GM12878 (cell line): ENCODE measurements around the gene DNAAF5. TPM values are rescaled to one million over a fixed set of nuclear protein-coding genes. Genes with fewer than 3 reads are reported as not detected.

ENCODE experiments used
- ATAC-seq: fragments of 200-7000 bp; cut with Tn5 transposase; 3 replicates; pipeline ENCODE4 v1.9.1; 2020; ENCODE audit warnings: mild to moderate bottlenecking, moderate library complexity
- BruUV-seq: library from RNA; stranded (reverse); fragments of 400-500 nt; replicated peaks from 2 replicates; lab custom pipeline; 2021; lab: Mats Ljungman, UMichigan
- CTCF ChIA-PET: fragments of 300-600 bp; sonication (Branson Sonifier 250); formaldehyde crosslinking; extraction: SDS; loops from one replicate; lab custom pipeline; 2021; ENCODE audit warnings: inconsistent platforms; lab: Yijun Ruan, JAX
- POLR2A ChIA-PET: fragments of 350-600 bp; formaldehyde crosslinking; extraction: SDS; loops from one replicate; lab custom pipeline; 2021; ENCODE audit warnings: inconsistent platforms; lab: Charles Lee
- RAD21 ChIA-PET: fragments of 300-600 bp; sonication (Branson Sonifier 250); formaldehyde crosslinking; loops from one replicate; lab custom pipeline; 2023; ENCODE audit warnings: antibody characterized with exemption; ENCODE audit not compliant: unreplicated experiment; lab: Charles Lee
- SMC1A ChIA-PET: fragments of 300-600 bp; sonication (Branson Sonifier 250); formaldehyde crosslinking; loops from one replicate; lab custom pipeline; 2023; ENCODE audit not compliant: unreplicated experiment, uncharacterized antibody; lab: Charles Lee
- DNase-seq: peaks from one replicate; pipeline ENCODE4 v3.0.0-alpha.2; 2011; ENCODE audit warnings: low read depth, low spot score
- FAIRE-seq: peaks from 3 replicates; lab custom pipeline; 2011; peaks lifted over from hg19 to GRCh38; lab: Jason Lieb, UNC
- H2AFZ ChIP-seq: 2 replicates; pipeline ENCODE4 v1.6.0; 2011; ENCODE audit warnings: low read depth, low read length, control low read depth; ENCODE audit not compliant: control insufficient read depth
- H3K27ac ChIP-seq: 2 replicates; pipeline ENCODE4 v1.5.1; 2011; ENCODE audit warnings: control low read depth; ENCODE audit not compliant: control insufficient read depth, insufficient read depth
- H3K27me3 ChIP-seq, 2 experiments: replicated peaks in 1 of 2; 2 replicates each; pipeline versions ENCODE4 v1.6.0 to v1.6.1; 2011; ENCODE audit warnings: low read length in 1 of 2; ENCODE audit not compliant: control insufficient read depth in 2 of 2, insufficient read depth in 2 of 2
- H3K36me3 ChIP-seq, 2 experiments: 2 replicates each; pipeline ENCODE4 v1.5.1; 2011; ENCODE audit warnings: low read length in 1 of 2; ENCODE audit not compliant: control insufficient read depth in 2 of 2, insufficient read depth in 2 of 2
- H3K4me1 ChIP-seq: 2 replicates; pipeline ENCODE4 v1.6.1; 2011; ENCODE audit warnings: mild to moderate bottlenecking, low read length, moderate library complexity, mixed read lengths; ENCODE audit not compliant: control insufficient read depth, insufficient read depth
- H3K4me2 ChIP-seq: 2 replicates; pipeline ENCODE4 v1.6.0; 2011; ENCODE audit warnings: control low read depth; ENCODE audit not compliant: control insufficient read depth, insufficient read depth
- H3K4me3 ChIP-seq: fragments of 200-600 bp; sonication (generic); 2 replicates; pipeline ENCODE4 v1.5.1; 2016
- H3K79me2 ChIP-seq: 2 replicates; pipeline ENCODE4 v1.6.0; 2011; ENCODE audit warnings: low read length; ENCODE audit not compliant: control insufficient read depth, insufficient read depth
- H3K9ac ChIP-seq: 2 replicates; pipeline ENCODE4 v1.8.0; 2011; ENCODE audit warnings: low read length, control low read depth, mixed read lengths; ENCODE audit not compliant: control insufficient read depth, insufficient read depth
- H3K9me3 ChIP-seq: replicated peaks from 3 replicates; pipeline ENCODE4 v1.5.1; 2011; ENCODE audit warnings: mild to moderate bottlenecking, low read length; ENCODE audit not compliant: control insufficient read depth, insufficient read depth
- H4K20me1 ChIP-seq: 2 replicates; pipeline ENCODE4 v1.6.0; 2011; ENCODE audit not compliant: control insufficient read depth, insufficient read depth
- DPF2 ChIP-seq: fragments of 450-650 bp; IDR thresholded peaks from 2 replicates; pipeline ENCODE4 v1.6.1; 2017; ENCODE audit warnings: mild to moderate bottlenecking
- MEF2A ChIP-seq: IDR thresholded peaks from 2 replicates; pipeline ENCODE4 v1.6.1; 2011; ENCODE audit warnings: low read depth, mild to moderate bottlenecking, low read length, moderate library complexity; ENCODE audit not compliant: insufficient read depth
- MLLT1 ChIP-seq: fragments of 450-650 bp; IDR thresholded peaks from 2 replicates; pipeline ENCODE4 v1.6.1; 2016; ENCODE audit warnings: mild to moderate bottlenecking
- POU2F2 ChIP-seq: IDR thresholded peaks from 3 replicates; pipeline ENCODE4 v1.6.1; 2011; ENCODE audit warnings: low read depth, mild to moderate bottlenecking, low read length, borderline replicate concordance
- RBBP5 ChIP-seq: fragments of 200-600 bp; sonication (generic); conservative IDR thresholded peaks from 2 replicates; pipeline ENCODE4 v1.6.1; 2016
- ZNF217 ChIP-seq: fragments of 450-650 bp; IDR thresholded peaks from 2 replicates; pipeline ENCODE4 v1.6.1; 2017; ENCODE audit warnings: antibody characterized with exemption, mild to moderate bottlenecking
- WGBS: methylation state at CpG from one replicate; pipeline ENCODE4 v1.1.6; 2016; ENCODE audit warnings: low lambda C conversion rate; ENCODE audit not compliant: insufficient replicate concordance, insufficient coverage; ENCODE audit errors: missing lambda C conversion rate; 5-methylcytosine and 5-hydroxymethylcytosine counted together
- in situ Hi-C: fragments of 300-500 bp; cut with MboI; formaldehyde crosslinking; loops from 9 replicates; pipeline ENCODE4 v1.14.3; 2018; ENCODE audit warnings: mixed read lengths
- intact Hi-C: fragments of 100-400 bp; cut with micrococcal nuclease; formaldehyde crosslinking; loops from one replicate; pipeline ENCODE4 v1.14.2; 2022; ENCODE audit not compliant: unreplicated experiment
- polyA plus RNA-seq, 11 experiments: library from polyadenylated mRNA; depleted of rRNA in 4 of 11; unstranded in 6 of 11; stranded (reverse) in 5 of 11; fragments of >200 nt; fragmentation: Nextera tagmentation in 4 of 11; fragmentation: Illumina TruSeq in 1 of 11; extraction: Ambion mirVana in 4 of 11; extraction: Trizol in 1 of 11; gene quantifications; 1 replicate in 1 of 11; 2 replicates in 10 of 11; pipeline versions ENCODE4 v1.2.1 to v1.2.3, GENCODE V29; 2011 to 2016; ENCODE audit warnings: inconsistent platforms in 2 of 11, missing spikeins in 2 of 11, low read depth in 1 of 11
- total RNA-seq, 4 experiments: library from RNA; depleted of rRNA in 3 of 4; stranded (reverse); fragments of >200 nt in 3 of 4; fragmentation: Illumina TruSeq in 1 of 4; extraction: Trizol in 1 of 4; gene quantifications; 2 replicates each; pipeline versions ENCODE4 v1.2.1 to v1.2.3, GENCODE V29; 2013 to 2021

DNAAF5 gene
- total and polyA plus RNA-seq, 10 of the 15 experiments (the other 5 are each of a cell fraction or from before 2014, with no cell fraction given) = 1.8 to 38.3 (median 9.2) TPM

- SMC1A ChIA-PET = no interaction called here
- H3K79me2 ChIP-seq = peaks cover 67% of the 10 kb centered on the region
- no peak for FAIRE-seq
- peaks cover 3 to 11% of the 10 kb centered on the region in 2 experiments for H3K36me3 ChIP-seq
- no peak overlapping the region for H3K9ac ChIP-seq
- H3K4me2 ChIP-seq = no peak overlapping the region
- in situ Hi-C loops (no loop called here), intact Hi-C loops (no loop called here)
- H3K4me3 ChIP-seq = no peak overlapping the region
- peaks cover 8% of the 10 kb centered on the region for H3K4me1 ChIP-seq
- H3K9me3 ChIP-seq = no peaks in the 10 kb centered on the region
- DNase-seq = no peak
- H3K27ac ChIP-seq = no peak overlapping the region
- TF ChIP-seq MEF2A (no peak), ZNF217 (no peak)
- no peak overlapping the region for H2AFZ ChIP-seq
- 90% methylated on average over 7 of the region's 7 CpGs for WGBS
- no peak for ATAC-seq
- CTCF ChIA-PET = no interaction called here
- RAD21 ChIA-PET = no interaction called here
- POLR2A ChIA-PET = no interaction called here
- no peaks in the 10 kb centered on the region for H3K27me3 ChIP-seq
- no peaks in the 10 kb centered on the region for H4K20me1 ChIP-seq
- no TSS peak for BruUV-seq
These were observed 97.6 kb downstream of the DNAAF5 start for GRCh38 chr7:824081-824480.

- intact Hi-C loops (no loop called here), in situ Hi-C loops (no loop called here)
- H3K36me3 ChIP-seq = peaks cover 3 to 11% of the 10 kb centered on the region in 2 experiments
- H4K20me1 ChIP-seq = no peaks in the 10 kb centered on the region
- RAD21 ChIA-PET = no interaction called here
- ATAC-seq (no peak), DNase-seq (no peak), FAIRE-seq (no peak)
- no peak overlapping the region for H3K4me2 ChIP-seq
- TF ChIP-seq POU2F2 (no peak), MLLT1 (no peak), RBBP5 (no peak), DPF2 (no peak)
- H3K4me1 ChIP-seq = peaks cover 8% of the 10 kb centered on the region
- CTCF ChIA-PET = no interaction called here
- no peak overlapping the region for H3K9ac ChIP-seq
- BruUV-seq = no TSS peak
- H3K27ac ChIP-seq = no peak overlapping the region
- no peak overlapping the region for H3K4me3 ChIP-seq
- H3K79me2 ChIP-seq = peaks cover 65% of the 10 kb centered on the region
- 86% methylated on average over 11 of the region's 11 CpGs for WGBS
- H3K27me3 ChIP-seq = no peaks in the 10 kb centered on the region
- SMC1A ChIA-PET = no interaction called here
- no peak overlapping the region for H2AFZ ChIP-seq
- no peaks in the 10 kb centered on the region for H3K9me3 ChIP-seq
- POLR2A ChIA-PET = no interaction called here
These were observed 98.2 kb downstream of the DNAAF5 start for GRCh38 chr7:824664-825063.
